DOHH2 (cell line): ENCODE results near the gene CPZ.

Source experiments
- H3F3A ChIP-seq: fragments of 200-600 bp; sonication (generic), shearing (Covaris generic); 2 replicates; pipeline ENCODE4 v1.6.0; 2016; ENCODE audit warnings: antibody characterized with exemption, mild to moderate bottlenecking; ENCODE audit not compliant: control insufficient read depth, insufficient read depth
- H3K27ac ChIP-seq: fragments of 200-600 bp; sonication (generic); 2 replicates; pipeline ENCODE4 v1.5.1; 2014; ENCODE audit warnings: low read depth, mild to moderate bottlenecking, low read length, moderate library complexity
- H3K27me3 ChIP-seq: fragments of 200-600 bp; sonication (generic); 2 replicates; pipeline ENCODE4 v1.6.1; 2014; ENCODE audit warnings: mild to moderate bottlenecking, low read length, mixed read lengths; ENCODE audit not compliant: control insufficient read depth
- H3K36me3 ChIP-seq: fragments of 200-600 bp; sonication (generic); 2 replicates; pipeline ENCODE4 v1.6.1; 2014; ENCODE audit warnings: mild to moderate bottlenecking, low read length, moderate library complexity, mixed read lengths; ENCODE audit not compliant: control insufficient read depth
- H3K4me1 ChIP-seq: fragments of 200-600 bp; sonication (generic); 2 replicates; pipeline ENCODE4 v1.6.1; 2014; ENCODE audit warnings: mild to moderate bottlenecking, low read length, mixed read lengths; ENCODE audit not compliant: control insufficient read depth
- H3K4me2 ChIP-seq: fragments of 200-600 bp; sonication (generic); 2 replicates; pipeline ENCODE4 v1.6.0; 2014; ENCODE audit warnings: mild to moderate bottlenecking, low read length, moderate library complexity
- H3K4me3 ChIP-seq: fragments of 200-600 bp; sonication (generic); 2 replicates; pipeline ENCODE4 v1.5.1; 2014; ENCODE audit warnings: mild to moderate bottlenecking, low read length, mixed read lengths
- H3K79me2 ChIP-seq: fragments of 200-600 bp; sonication (generic); 2 replicates; pipeline ENCODE4 v1.6.1; 2014; ENCODE audit warnings: mild to moderate bottlenecking, low read length, mixed read lengths; ENCODE audit not compliant: control insufficient read depth
- H3K9me2 ChIP-seq: fragments of 200-600 bp; sonication (generic); replicated peaks from 2 replicates; pipeline ENCODE4 v1.6.1; 2014; ENCODE audit warnings: mild to moderate bottlenecking, low read length, mixed read lengths; ENCODE audit not compliant: control insufficient read depth
- H3K9me3 ChIP-seq: fragments of 200-600 bp; sonication (generic); 2 replicates; pipeline ENCODE4 v1.6.1; 2014; ENCODE audit warnings: antibody characterized with exemption, low read length, mixed read lengths; ENCODE audit not compliant: control insufficient read depth, insufficient read depth
- H4K20me1 ChIP-seq: fragments of 200-600 bp; sonication (generic); 2 replicates; pipeline ENCODE4 v1.6.0; 2014; ENCODE audit warnings: low read depth, mild to moderate bottlenecking, antibody characterized with exemption, low read length, moderate library complexity; ENCODE audit not compliant: control insufficient read depth, insufficient read depth
- EZH2phosphoT487 ChIP-seq: fragments of 200-600 bp; sonication (generic); IDR thresholded peaks from 2 replicates; pipeline ENCODE4 v1.6.1; 2017; ENCODE audit warnings: borderline replicate concordance, mild to moderate bottlenecking, antibody characterized with exemption, low read length, moderate library complexity, mixed read lengths
- TF ChIP-seq, protein P1 (sequence below): fragments of 200-600 bp; sonication (generic); IDR thresholded peaks from one replicate; pipeline ENCODE4 v1.5.1; 2014; ENCODE audit warnings: antibody characterized with exemption, mild to moderate bottlenecking, low read depth, low read length; ENCODE audit not compliant: poor library complexity, severe bottlenecking

The CPZ gene

GRCh38 chr4:8583655-8584025 lies 8.9 kb upstream of the CPZ start:
- no peak overlapping the region for H3K4me2 ChIP-seq
- no peaks in the 10 kb centered on the region for H3K27me3 ChIP-seq
- no peak overlapping the region for H3K4me3 ChIP-seq
- H3K27ac ChIP-seq: no peak overlapping the region
- H3K79me2 ChIP-seq: no peaks in the 10 kb centered on the region
- no peaks in the 10 kb centered on the region for H3F3A ChIP-seq
- TF ChIP-seq, protein P1, sequence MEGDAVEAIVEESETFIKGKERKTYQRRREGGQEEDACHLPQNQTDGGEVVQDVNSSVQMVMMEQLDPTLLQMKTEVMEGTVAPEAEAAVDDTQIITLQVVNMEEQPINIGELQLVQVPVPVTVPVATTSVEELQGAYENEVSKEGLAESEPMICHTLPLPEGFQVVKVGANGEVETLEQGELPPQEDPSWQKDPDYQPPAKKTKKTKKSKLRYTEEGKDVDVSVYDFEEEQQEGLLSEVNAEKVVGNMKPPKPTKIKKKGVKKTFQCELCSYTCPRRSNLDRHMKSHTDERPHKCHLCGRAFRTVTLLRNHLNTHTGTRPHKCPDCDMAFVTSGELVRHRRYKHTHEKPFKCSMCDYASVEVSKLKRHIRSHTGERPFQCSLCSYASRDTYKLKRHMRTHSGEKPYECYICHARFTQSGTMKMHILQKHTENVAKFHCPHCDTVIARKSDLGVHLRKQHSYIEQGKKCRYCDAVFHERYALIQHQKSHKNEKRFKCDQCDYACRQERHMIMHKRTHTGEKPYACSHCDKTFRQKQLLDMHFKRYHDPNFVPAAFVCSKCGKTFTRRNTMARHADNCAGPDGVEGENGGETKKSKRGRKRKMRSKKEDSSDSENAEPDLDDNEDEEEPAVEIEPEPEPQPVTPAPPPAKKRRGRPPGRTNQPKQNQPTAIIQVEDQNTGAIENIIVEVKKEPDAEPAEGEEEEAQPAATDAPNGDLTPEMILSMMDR: no peak
- no peak for TF ChIP-seq EZH2phosphoT487
- no peaks in the 10 kb centered on the region for H3K9me2 ChIP-seq
- H4K20me1 ChIP-seq: no peaks in the 10 kb centered on the region
- no peaks in the 10 kb centered on the region for H3K9me3 ChIP-seq
- H3K36me3 ChIP-seq: no peaks in the 10 kb centered on the region
- no peaks in the 10 kb centered on the region for H3K4me1 ChIP-seq

DNA sequence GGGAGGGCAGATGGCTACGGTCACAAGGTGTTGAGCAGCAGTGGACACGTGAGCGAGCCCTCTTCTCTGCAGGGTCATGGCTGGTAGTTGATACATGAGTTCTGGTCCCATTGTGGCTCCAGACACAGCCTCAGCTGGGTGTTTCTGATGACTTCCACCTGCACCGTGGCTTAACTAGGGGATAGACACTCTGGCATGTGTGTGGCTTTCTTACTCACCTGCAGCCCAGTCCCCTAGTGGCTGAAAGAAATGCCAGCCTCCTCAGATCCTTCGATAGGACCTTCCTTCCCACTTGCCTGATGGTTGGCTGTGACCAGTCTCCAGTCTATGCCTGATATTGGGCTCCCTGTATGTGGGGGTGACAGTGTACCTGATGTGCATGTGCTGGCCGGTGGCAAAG lies 7.4 kb upstream of the CPZ start:
- H4K20me1 ChIP-seq: no peaks in the 10 kb centered on the region
- H3K36me3 ChIP-seq: no peaks in the 10 kb centered on the region
- no peaks in the 10 kb centered on the region for H3K9me2 ChIP-seq
- no peaks in the 10 kb centered on the region for H3K79me2 ChIP-seq
- no peak overlapping the region for H3K4me3 ChIP-seq
- no peak overlapping the region for H3K27ac ChIP-seq
- no peak overlapping the region for H3K4me2 ChIP-seq
- no peaks in the 10 kb centered on the region for H3K4me1 ChIP-seq
- H3K27me3 ChIP-seq: no peaks in the 10 kb centered on the region
- TF ChIP-seq, protein P1: no peak
- no peak for TF ChIP-seq EZH2phosphoT487
- H3F3A ChIP-seq: no peaks in the 10 kb centered on the region
- H3K9me3 ChIP-seq: no peaks in the 10 kb centered on the region

DNA sequence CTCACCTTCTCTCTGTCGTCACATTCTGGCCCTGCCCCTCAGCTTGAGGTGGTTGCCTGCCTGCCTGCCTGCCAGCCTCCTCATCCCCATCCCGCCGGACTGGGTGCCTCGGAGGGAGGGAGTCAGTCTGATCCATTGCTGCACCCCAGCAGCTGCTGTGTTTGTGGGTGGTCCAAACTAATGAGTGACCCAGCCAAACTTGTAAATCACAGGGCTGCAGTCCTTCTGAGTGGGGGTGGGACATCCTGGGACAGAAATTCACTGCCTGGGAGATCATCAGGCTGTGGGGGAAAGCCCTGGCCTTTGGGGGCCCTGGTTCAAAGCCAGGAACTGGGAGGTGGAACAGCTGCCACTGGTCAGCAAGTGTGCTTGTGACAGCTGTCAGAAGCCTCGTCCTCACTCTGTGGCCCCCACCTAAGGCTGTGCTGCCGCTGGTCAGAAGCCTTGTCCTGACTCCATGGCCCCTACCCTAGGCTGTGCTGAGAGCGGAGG lies 6.8 kb upstream of the CPZ start:
- TF ChIP-seq, protein P1: no peak
- TF ChIP-seq EZH2phosphoT487: no peak
- Histone ChIP-seq H3K4me2 (no peak overlapping the region), H3K36me3 (no peaks in the 10 kb centered on the region), H4K20me1 (no peaks in the 10 kb centered on the region), H3K4me1 (no peaks in the 10 kb centered on the region), H3F3A (no peaks in the 10 kb centered on the region), H3K9me2 (no peaks in the 10 kb centered on the region), H3K4me3 (no peak overlapping the region), H3K27me3 (no peaks in the 10 kb centered on the region), H3K9me3 (no peaks in the 10 kb centered on the region), H3K27ac (no peak overlapping the region), H3K79me2 (no peaks in the 10 kb centered on the region)

- Histone ChIP-seq H3K4me1 (no peaks in the 10 kb centered on the region), H3K9me2 (no peaks in the 10 kb centered on the region)
Measured at GRCh38 chr4:8586246-8586645, 6.3 kb upstream of the CPZ start.

More at GRCh38 chr4:8586246-8586645, 6.3 kb upstream of the CPZ start:
- Histone ChIP-seq H3F3A (no peaks in the 10 kb centered on the region), H4K20me1 (no peaks in the 10 kb centered on the region), H3K27me3 (no peaks in the 10 kb centered on the region), H3K36me3 (no peaks in the 10 kb centered on the region), H3K4me3 (no peak overlapping the region), H3K27ac (no peak overlapping the region), H3K4me2 (no peak overlapping the region), H3K79me2 (no peaks in the 10 kb centered on the region), H3K9me3 (no peaks in the 10 kb centered on the region)
- TF ChIP-seq EZH2phosphoT487: no peak
- TF ChIP-seq, protein P1: no peak
